ENCODE data around the gene TRAPPC2L. TPM values are rescaled to one million over a fixed set of nuclear protein-coding genes. Genes with fewer than 3 reads are reported as not detected.

TRAPPC2L gene
- total and polyA plus RNA-seq, 2 donors (not counting 1 experiment from before 2014, with no cell fraction given), result 33.5 to 65.1 TPM

DNA sequence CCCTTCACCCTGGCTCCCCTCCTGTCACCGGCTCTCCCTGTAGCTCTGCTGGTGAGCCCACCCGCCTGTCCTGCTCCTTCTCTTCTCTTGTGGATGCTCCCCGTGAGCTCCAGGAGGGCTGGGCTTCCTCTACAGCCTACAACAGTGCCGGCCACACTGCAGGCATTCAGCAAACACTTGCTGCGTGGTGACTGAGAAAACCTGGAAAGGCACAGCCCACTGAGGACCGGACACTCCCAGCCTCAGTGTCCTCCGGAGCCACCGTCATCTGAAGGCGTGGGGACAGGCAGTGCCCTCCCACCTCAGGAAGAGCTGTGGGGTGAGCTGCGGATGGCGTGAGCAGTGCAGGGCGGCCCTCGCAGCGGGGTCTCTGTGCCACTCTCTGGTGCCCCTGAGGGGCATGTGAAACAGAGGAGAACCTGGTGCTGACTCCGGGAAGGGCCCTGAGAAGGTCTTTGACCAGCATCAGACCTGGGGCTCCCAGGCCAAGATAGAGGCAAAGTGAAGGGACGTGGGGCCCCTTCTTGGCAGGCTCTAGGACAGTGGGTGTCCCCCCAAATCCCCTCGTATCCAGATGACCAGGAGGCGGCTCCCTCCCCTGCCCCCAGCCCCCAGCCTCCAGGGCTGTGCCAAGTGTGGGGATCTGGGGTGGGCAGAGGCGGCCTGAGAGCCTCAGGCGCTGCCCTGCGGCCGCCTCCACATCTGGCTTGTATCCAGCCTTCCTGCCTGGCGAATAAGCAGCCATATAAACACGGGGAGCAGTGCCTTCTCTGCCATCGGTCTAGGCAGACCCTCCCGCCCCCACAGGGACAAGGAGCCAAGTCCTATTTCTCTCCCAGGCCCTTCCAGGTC, 53.6 kb downstream of the TRAPPC2L start:
- no peak for TF ChIP-seq EZH2 (IDR thresholded peaks at IDR 0.05; ENCODE audit: borderline replicate concordance, insufficient read depth, low read depth, low read length, poor library complexity, severe bottlenecking)
- TF ChIP-seq, protein P1, sequence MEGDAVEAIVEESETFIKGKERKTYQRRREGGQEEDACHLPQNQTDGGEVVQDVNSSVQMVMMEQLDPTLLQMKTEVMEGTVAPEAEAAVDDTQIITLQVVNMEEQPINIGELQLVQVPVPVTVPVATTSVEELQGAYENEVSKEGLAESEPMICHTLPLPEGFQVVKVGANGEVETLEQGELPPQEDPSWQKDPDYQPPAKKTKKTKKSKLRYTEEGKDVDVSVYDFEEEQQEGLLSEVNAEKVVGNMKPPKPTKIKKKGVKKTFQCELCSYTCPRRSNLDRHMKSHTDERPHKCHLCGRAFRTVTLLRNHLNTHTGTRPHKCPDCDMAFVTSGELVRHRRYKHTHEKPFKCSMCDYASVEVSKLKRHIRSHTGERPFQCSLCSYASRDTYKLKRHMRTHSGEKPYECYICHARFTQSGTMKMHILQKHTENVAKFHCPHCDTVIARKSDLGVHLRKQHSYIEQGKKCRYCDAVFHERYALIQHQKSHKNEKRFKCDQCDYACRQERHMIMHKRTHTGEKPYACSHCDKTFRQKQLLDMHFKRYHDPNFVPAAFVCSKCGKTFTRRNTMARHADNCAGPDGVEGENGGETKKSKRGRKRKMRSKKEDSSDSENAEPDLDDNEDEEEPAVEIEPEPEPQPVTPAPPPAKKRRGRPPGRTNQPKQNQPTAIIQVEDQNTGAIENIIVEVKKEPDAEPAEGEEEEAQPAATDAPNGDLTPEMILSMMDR (IDR thresholded peaks at IDR 0.05), result no peak
- ATAC-seq (ENCODE audit: low read depth) (no peak), DNase-seq (no peak)
- no peaks in the 10 kb centered on the region for H3K27me3 ChIP-seq (replicated peaks in 1 of 4; ENCODE audit: control extremely low read depth in 1 of 4, control insufficient read depth in 3 of 4, insufficient read depth in 4 of 4, low read length in 3 of 4)
- Mint-ChIP-seq H3K4me1 (peaks cover 42% of the 10 kb centered on the region), H3K9me3 (ENCODE audit: insufficient read depth) (no peaks in the 10 kb centered on the region), H3K27me3 (no peaks in the 10 kb centered on the region), H3K27ac (peak overlapping the region; percentile 68), H3K4me3 (no peak overlapping the region)
- POLR2A ChIA-PET, result no interaction called here
- H3K9me3 ChIP-seq (ENCODE audit: control extremely low read depth in 1 of 3, control insufficient read depth in 2 of 3, insufficient read depth in 1 of 3, low read length in 2 of 3), result peaks cover 0 to 11% (median 0%) of the 10 kb centered on the region in 3 donors
- H3K4me3 ChIP-seq (ENCODE audit: control extremely low read depth in 1 of 5, extremely low read depth in 1 of 5, insufficient read depth in 1 of 5, low read depth in 2 of 5, low read length in 4 of 5), result no peak overlapping the region
- intact Hi-C loops (cut with micrococcal nuclease), result no loop called here
- CTCF ChIA-PET, result no interaction called here
- H2AFZ ChIP-seq (ENCODE audit: insufficient read depth, low read depth, low read length, poor library complexity, severe bottlenecking), result no peak overlapping the region
- peaks cover 14 to 32% of the 10 kb centered on the region in 2 donors for H3K4me1 ChIP-seq (ENCODE audit: control insufficient read depth in 2 of 2, insufficient read depth in 2 of 2, low read length in 2 of 2)
- H3K4me2 ChIP-seq (replicated peaks; ENCODE audit: low read depth, low read length, poor library complexity, severe bottlenecking), result peak overlapping the region; percentile 48
- H3K27ac ChIP-seq (ENCODE audit: low read length in 2 of 2), result peak overlapping the region; percentile 41 to 60
- peaks cover 0 to 24% of the 10 kb centered on the region in 2 experiments for H3K36me3 ChIP-seq (replicated peaks in 1 of 2; ENCODE audit: control extremely low read depth in 1 of 2, control insufficient read depth in 1 of 2, extremely low read depth in 1 of 2, insufficient read depth in 2 of 2, low read length in 1 of 2)
- 90% methylated on average over 23 of the region's 26 CpGs for WGBS (ENCODE audit: insufficient coverage)
- H3K9ac ChIP-seq (ENCODE audit: low read length), result no peak overlapping the region
- H3K79me2 ChIP-seq (ENCODE audit: control insufficient read depth, insufficient read depth, low read length), result peaks cover 99% of the 10 kb centered on the region
- H4K20me1 ChIP-seq (ENCODE audit: control insufficient read depth, insufficient read depth, low read length, poor library complexity, severe bottlenecking), result peaks cover 100% of the 10 kb centered on the region
